Measurements from ENCODE around the gene PLXNB3. TPM values are rescaled to one million over a fixed set of nuclear protein-coding genes. Genes with fewer than 3 reads are reported as not detected.

PLXNB3 gene
- polyA plus RNA-seq, 2 donors: 5.1 to 12.4 TPM

- Histone ChIP-seq H3K36me3 (ENCODE audit: control insufficient read depth in 2 of 2, insufficient read depth in 2 of 2, low read length in 1 of 2) (no peaks in the 10 kb centered on the region), H3K27ac (ENCODE audit: low read depth in 2 of 2, low read length in 1 of 2) (no peak overlapping the region), H3K27me3 (ENCODE audit: control insufficient read depth in 1 of 2, insufficient read depth in 2 of 2, low read length in 2 of 2) (peaks cover 0 to 3% of the 10 kb centered on the region in 2 donors), H3K4me1 (ENCODE audit: control insufficient read depth in 2 of 2, insufficient read depth in 2 of 2, low read length in 1 of 2) (peaks cover 2 to 3% of the 10 kb centered on the region in 2 donors), H3K4me3 (ENCODE audit: low read depth in 1 of 2, low read length in 2 of 2) (peak overlapping the region in 1 of 2 donors; percentile 28), H3K9me3 (ENCODE audit: control insufficient read depth in 2 of 2, insufficient read depth in 1 of 2, low read depth in 1 of 2, low read length in 1 of 2) (peaks cover 0 to 3% of the 10 kb centered on the region in 2 donors)
- WGBS, 2 donors: 27 to 40% methylated on average over 23 of the region's 23 CpGs
Observed at GRCh38 chrX:153819384-153820040, 55.5 kb downstream of the PLXNB3 start.

DNA sequence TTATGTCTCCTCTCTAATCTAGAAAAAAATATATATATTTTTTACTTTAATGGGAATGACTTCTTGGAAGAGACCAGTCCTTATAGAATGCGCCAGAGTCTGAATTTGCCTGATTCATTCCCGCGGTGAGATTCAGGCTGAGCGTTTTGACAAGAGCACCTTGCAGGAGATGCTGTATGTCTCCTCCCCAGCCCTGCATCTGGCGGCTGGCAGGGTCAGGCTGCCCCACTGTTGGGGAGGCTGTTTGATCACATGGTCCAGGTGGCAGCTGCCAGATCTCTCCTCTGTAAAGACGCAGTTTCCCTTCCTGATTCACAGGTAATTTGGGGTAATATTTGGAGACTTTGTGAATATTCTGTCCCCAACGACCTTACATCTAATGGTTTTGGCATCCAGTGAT is 56.6 kb downstream of the PLXNB3 start:
- Histone ChIP-seq H3K9me3 (ENCODE audit: control insufficient read depth in 2 of 2, insufficient read depth in 1 of 2, low read depth in 1 of 2, low read length in 1 of 2) (peaks cover 0 to 3% of the 10 kb centered on the region in 2 donors), H3K27ac (ENCODE audit: low read depth in 2 of 2, low read length in 1 of 2) (no peak overlapping the region), H3K36me3 (ENCODE audit: control insufficient read depth in 2 of 2, insufficient read depth in 2 of 2, low read length in 1 of 2) (no peaks in the 10 kb centered on the region), H3K4me1 (ENCODE audit: control insufficient read depth in 2 of 2, insufficient read depth in 2 of 2, low read length in 1 of 2) (peaks cover 2 to 3% of the 10 kb centered on the region in 2 donors), H3K27me3 (ENCODE audit: control insufficient read depth in 1 of 2, insufficient read depth in 2 of 2, low read length in 2 of 2) (peaks cover 0 to 3% of the 10 kb centered on the region in 2 donors), H3K4me3 (ENCODE audit: low read depth in 1 of 2, low read length in 2 of 2) (no peak overlapping the region)
- 78 to 89% methylated on average over 7 of the region's 7 CpGs for WGBS, 2 donors

GRCh38 chrX:153821066-153821465 is 57.0 kb downstream of the PLXNB3 start:
- Histone ChIP-seq H3K9me3 (ENCODE audit: control insufficient read depth in 2 of 2, insufficient read depth in 1 of 2, low read depth in 1 of 2, low read length in 1 of 2) (peaks cover 0 to 3% of the 10 kb centered on the region in 2 donors), H3K4me3 (ENCODE audit: low read depth in 1 of 2, low read length in 2 of 2) (no peak overlapping the region), H3K36me3 (ENCODE audit: control insufficient read depth in 2 of 2, insufficient read depth in 2 of 2, low read length in 1 of 2) (no peaks in the 10 kb centered on the region), H3K27ac (ENCODE audit: low read depth in 2 of 2, low read length in 1 of 2) (no peak overlapping the region), H3K27me3 (ENCODE audit: control insufficient read depth in 1 of 2, insufficient read depth in 2 of 2, low read length in 2 of 2) (peaks cover 0 to 3% of the 10 kb centered on the region in 2 donors), H3K4me1 (ENCODE audit: control insufficient read depth in 2 of 2, insufficient read depth in 2 of 2, low read length in 1 of 2) (peaks cover 2 to 3% of the 10 kb centered on the region in 2 donors)
- WGBS, 2 donors: 88 to 93% methylated on average over 9 of the region's 9 CpGs

DNA sequence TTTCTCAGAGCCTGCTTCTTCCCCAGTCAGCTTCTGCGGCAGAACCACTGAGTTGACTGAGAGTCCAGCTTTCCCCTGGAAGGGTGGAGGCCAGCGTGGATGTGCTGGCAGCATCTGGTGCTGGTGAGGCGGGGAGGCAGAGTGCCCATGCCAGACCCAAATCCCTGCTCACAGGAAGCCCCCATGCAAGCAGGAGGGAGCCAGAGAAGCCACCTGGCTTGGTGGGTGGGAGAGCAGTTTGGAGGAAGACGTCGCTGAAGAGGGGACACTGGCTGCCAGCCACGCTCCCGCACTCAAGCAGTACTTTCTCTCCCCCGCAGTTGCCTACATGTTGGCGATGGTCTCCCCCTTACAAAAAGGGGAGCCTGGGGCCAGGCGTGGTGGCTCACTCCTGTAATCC is 60.3 kb downstream of the PLXNB3 start:
- H3K4me1 ChIP-seq (ENCODE audit: control insufficient read depth in 2 of 2, insufficient read depth in 2 of 2, low read length in 1 of 2): peaks cover 0 to 1% of the 10 kb centered on the region in 2 donors
- no peak overlapping the region for H3K27ac ChIP-seq (ENCODE audit: low read depth in 2 of 2, low read length in 1 of 2)
- peaks cover 0 to under 1% of the 10 kb centered on the region in 2 donors for H3K9me3 ChIP-seq (ENCODE audit: control insufficient read depth in 2 of 2, insufficient read depth in 1 of 2, low read depth in 1 of 2, low read length in 1 of 2)
- peaks cover 0 to 3% of the 10 kb centered on the region in 2 donors for H3K27me3 ChIP-seq (ENCODE audit: control insufficient read depth in 1 of 2, insufficient read depth in 2 of 2, low read length in 2 of 2)
- no peaks in the 10 kb centered on the region for H3K36me3 ChIP-seq (ENCODE audit: control insufficient read depth in 2 of 2, insufficient read depth in 2 of 2, low read length in 1 of 2)
- WGBS, 2 donors: 92 to 94% methylated on average over 10 of the region's 10 CpGs
- no peak overlapping the region for H3K4me3 ChIP-seq (ENCODE audit: low read depth in 1 of 2, low read length in 2 of 2)

DNA sequence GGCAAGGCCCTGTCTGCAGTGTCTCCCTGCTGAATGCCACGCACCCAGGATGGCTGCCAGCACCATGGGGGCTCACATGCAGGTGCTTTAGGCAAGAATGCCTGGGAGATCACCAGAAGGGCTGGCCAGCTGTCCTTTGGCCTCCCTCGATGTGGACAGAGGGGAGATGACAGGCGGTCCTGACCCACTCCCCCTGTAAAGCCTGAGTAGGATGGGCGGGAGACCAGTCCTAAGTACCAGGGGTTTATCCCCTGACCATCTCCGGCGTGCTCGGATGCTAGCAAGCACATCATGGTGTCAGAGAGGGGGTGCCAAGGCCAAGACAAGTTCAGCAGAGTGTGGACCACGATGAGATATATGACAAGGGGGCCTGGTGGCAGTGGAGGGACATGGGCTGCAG is 61.0 kb downstream of the PLXNB3 start:
- WGBS, 2 donors: 85 to 86% methylated on average over 8 of the region's 8 CpGs

More for the DNA sequence above, 61.0 kb downstream of the PLXNB3 start:
- H3K27me3 ChIP-seq (ENCODE audit: control insufficient read depth in 1 of 2, insufficient read depth in 2 of 2, low read length in 2 of 2): peaks cover 0 to 3% of the 10 kb centered on the region in 2 donors
- H3K9me3 ChIP-seq (ENCODE audit: control insufficient read depth in 2 of 2, insufficient read depth in 1 of 2, low read depth in 1 of 2, low read length in 1 of 2): peaks cover 0 to 6% of the 10 kb centered on the region in 2 donors
- no peaks in the 10 kb centered on the region for H3K36me3 ChIP-seq (ENCODE audit: control insufficient read depth in 2 of 2, insufficient read depth in 2 of 2, low read length in 1 of 2)
- no peak overlapping the region for H3K4me3 ChIP-seq (ENCODE audit: low read depth in 1 of 2, low read length in 2 of 2)
- peaks cover 0 to 3% of the 10 kb centered on the region in 2 donors for H3K4me1 ChIP-seq (ENCODE audit: control insufficient read depth in 2 of 2, insufficient read depth in 2 of 2, low read length in 1 of 2)
- H3K27ac ChIP-seq (ENCODE audit: low read depth in 2 of 2, low read length in 1 of 2): no peak overlapping the region

Other genes with a start within 250 kb of the PLXNB3 start
- gene ATP2B3, start 246.6 kb upstream of the PLXNB3 start, polyA plus RNA-seq: not detected
- gene CCNQ, start 165.1 kb upstream of the PLXNB3 start, polyA plus RNA-seq: 10 to 100 TPM; 20.1 to 24.7 TPM
- gene DUSP9, start 117.0 kb upstream of the PLXNB3 start, polyA plus RNA-seq: under 1 TPM; 0.18 to 0.46 TPM
- 1 to 10 TPM; 5.0 to 6.4 TPM for gene PNCK, start 90.4 kb upstream of the PLXNB3 start, polyA plus RNA-seq
- 10 to 100 TPM; 33.0 to 41.4 TPM for gene SLC6A8, start 76.3 kb upstream of the PLXNB3 start, polyA plus RNA-seq
- gene BCAP31, start 39.9 kb upstream of the PLXNB3 start, polyA plus RNA-seq: 100 to 1,000 TPM in 1 of 2 donors, 10 to 100 TPM in 1; 98.8 to 185 TPM
- 1 to 10 TPM; 1.8 to 2.9 TPM for gene ABCD1, start 39.4 kb upstream of the PLXNB3 start, polyA plus RNA-seq
- gene SRPK3, start 16.8 kb downstream of the PLXNB3 start, polyA plus RNA-seq: under 1 TPM; 0.15 to 0.35 TPM
- gene IDH3G, start 30.1 kb downstream of the PLXNB3 start, polyA plus RNA-seq: 10 to 100 TPM; 39.3 to 51.9 TPM
- gene SSR4, start 30.4 kb downstream of the PLXNB3 start, polyA plus RNA-seq: 100 to 1,000 TPM; 308 to 359 TPM
- gene PDZD4, start 66.3 kb downstream of the PLXNB3 start, polyA plus RNA-seq: 1 to 10 TPM; 2.3 to 4.0 TPM
- 1 to 10 TPM in 1 of 2 donors, under 1 TPM in 1; 0.88 to 1.4 TPM for gene L1CAM, start 121.9 kb downstream of the PLXNB3 start, polyA plus RNA-seq
- gene AVPR2, start 140.4 kb downstream of the PLXNB3 start, polyA plus RNA-seq: under 1 TPM; 0.45 to 0.68 TPM
- 10 to 100 TPM; 10.6 to 23.4 TPM for gene ARHGAP4, start 162.0 kb downstream of the PLXNB3 start, polyA plus RNA-seq
- gene NAA10, start 170.8 kb downstream of the PLXNB3 start, polyA plus RNA-seq: 100 to 1,000 TPM in 1 of 2 donors, 10 to 100 TPM in 1; 86.6 to 104 TPM
- gene RENBP, start 180.4 kb downstream of the PLXNB3 start, polyA plus RNA-seq: 1 to 10 TPM; 1.4 to 1.6 TPM
- gene HCFC1, start 207.6 kb downstream of the PLXNB3 start, polyA plus RNA-seq: 10 to 100 TPM; 13.0 to 15.9 TPM
- 1 to 10 TPM; 2.5 to 3.3 TPM for gene TMEM187, start 208.5 kb downstream of the PLXNB3 start, polyA plus RNA-seq

Measured in esophagus (tissue), 2 donors.